GM23338 (cell line): ENCODE data around the gene TRPV5. TPM values are rescaled to one million over a fixed set of nuclear protein-coding genes. Genes with fewer than 3 reads are reported as not detected.

Experiments used
- ATAC-seq: fragments of 200-7000 bp; cut with Tn5 transposase; 3 replicates; pipeline ENCODE4 v1.9.1; 2020
- DNase-seq: peaks from one replicate; pipeline ENCODE4 v3.0.0-alpha.2; 2015; ENCODE audit warnings: low spot score
- H2AFZ ChIP-seq: fragments of 200-600 bp; sonication (generic); 2 replicates; pipeline ENCODE4 v1.8.0; 2016; ENCODE audit warnings: antibody characterized with exemption, mild to moderate bottlenecking, moderate library complexity
- H3F3A ChIP-seq: fragments of 200-600 bp; sonication (generic); replicated peaks from 2 replicates; pipeline ENCODE4 v1.8.0; 2017; ENCODE audit warnings: antibody characterized with exemption, mixed run types, low read depth
- H3K27ac ChIP-seq: fragments of 200-600 bp; sonication (generic); 2 replicates; pipeline ENCODE4 v1.6.1; 2016; ENCODE audit warnings: low read depth
- H3K27me3 ChIP-seq: fragments of 200-600 bp; sonication (generic); 2 replicates; pipeline ENCODE4 v1.8.0; 2016; ENCODE audit warnings: mild to moderate bottlenecking, mixed run types, moderate library complexity; ENCODE audit not compliant: insufficient read depth
- H3K36me3 ChIP-seq: fragments of 200-600 bp; sonication (generic); 2 replicates; pipeline ENCODE4 v1.8.0; 2016; ENCODE audit warnings: mild to moderate bottlenecking; ENCODE audit not compliant: insufficient read depth
- H3K4me1 ChIP-seq: fragments of 200-600 bp; sonication (generic); 2 replicates; pipeline ENCODE4 v1.8.0; 2016; ENCODE audit warnings: mild to moderate bottlenecking, moderate library complexity; ENCODE audit not compliant: insufficient read depth
- H3K4me2 ChIP-seq: fragments of 200-600 bp; sonication (generic); 2 replicates; pipeline ENCODE4 v1.7.1; 2017; ENCODE audit warnings: mixed run types
- H3K4me3 ChIP-seq: fragments of 200-600 bp; sonication (generic); 2 replicates; pipeline ENCODE4 v1.6.1; 2016; ENCODE audit warnings: mixed run types
- H3K79me2 ChIP-seq: fragments of 200-600 bp; sonication (generic); replicated peaks from 2 replicates; pipeline ENCODE4 v1.8.0; 2017; ENCODE audit warnings: mild to moderate bottlenecking; ENCODE audit not compliant: insufficient read depth
- H3K9me2 ChIP-seq: fragments of 200-600 bp; sonication (generic); 2 replicates; pipeline ENCODE4 v1.8.0; 2017; ENCODE audit not compliant: insufficient read depth
- H4K20me1 ChIP-seq: fragments of 200-600 bp; sonication (generic); replicated peaks from 2 replicates; pipeline ENCODE4 v1.8.0; 2017; ENCODE audit warnings: mild to moderate bottlenecking; ENCODE audit not compliant: insufficient read depth
- H3K27ac Mint-ChIP-seq: 2 replicates; pipeline ENCODE4 v1.8.0; 2020; ENCODE audit warnings: inconsistent platforms, mild to moderate bottlenecking, moderate library complexity, mixed read lengths
- H3K27me3 Mint-ChIP-seq: 3 replicates; pipeline ENCODE4 v1.8.0; 2022; ENCODE audit warnings: low read depth, mild to moderate bottlenecking, moderate library complexity, mixed read lengths, inconsistent platforms; ENCODE audit not compliant: insufficient read depth, poor library complexity
- H3K36me3 Mint-ChIP-seq: 3 replicates; pipeline ENCODE4 v1.8.0; 2021; ENCODE audit warnings: low read depth, mild to moderate bottlenecking, inconsistent platforms, moderate library complexity, mixed read lengths
- H3K4me1 Mint-ChIP-seq: 3 replicates; pipeline ENCODE4 v1.8.0; 2020; ENCODE audit warnings: mild to moderate bottlenecking, inconsistent platforms, mixed read lengths
- H3K4me3 Mint-ChIP-seq: 3 replicates; pipeline ENCODE4 v1.8.0; 2021; ENCODE audit warnings: moderate library complexity, mild to moderate bottlenecking, inconsistent platforms, mixed read lengths
- H3K9me3 Mint-ChIP-seq: 3 replicates; pipeline ENCODE4 v1.8.0; 2020; ENCODE audit warnings: moderate library complexity, mild to moderate bottlenecking, inconsistent platforms, mixed read lengths
- ETS1 ChIP-seq: IDR thresholded peaks from 2 replicates; pipeline ENCODE4 v1.6.1; 2016; ENCODE audit warnings: antibody characterized with exemption
- EZH2phosphoT487 ChIP-seq: fragments of 200-600 bp; sonication (generic); IDR thresholded peaks from one replicate; pipeline ENCODE4 v1.8.1; 2018; ENCODE audit warnings: antibody characterized with exemption; ENCODE audit not compliant: unreplicated experiment
- NANOG ChIP-seq: IDR thresholded peaks from 2 replicates; pipeline ENCODE4 v1.6.1; 2016; ENCODE audit warnings: antibody characterized with exemption, borderline replicate concordance
- POLR2AphosphoS5 ChIP-seq: IDR thresholded peaks from 2 replicates; pipeline ENCODE4 v1.6.1; 2016; ENCODE audit warnings: antibody characterized with exemption, low read depth
- STAT1 ChIP-seq: IDR thresholded peaks from one replicate; pipeline ENCODE4 v1.6.1; 2016; ENCODE audit warnings: antibody characterized with exemption; ENCODE audit not compliant: unreplicated experiment
- ZNF114 ChIP-seq: fragments of 250-450 bp; sonication (Bioruptor Pico); IDR thresholded peaks from 2 replicates; pipeline ENCODE4 v1.5.0; 2020; ENCODE audit warnings: mild to moderate bottlenecking, moderate library complexity
- ZNF462 ChIP-seq: fragments of 250-450 bp; sonication (Bioruptor Pico); IDR thresholded peaks from 2 replicates; pipeline ENCODE4 v1.5.0; 2020; ENCODE audit warnings: mild to moderate bottlenecking, moderate library complexity
- polyA plus RNA-seq: library from polyadenylated mRNA; unstranded; fragments of >200 nt; fragmentation: Nextera tagmentation; extraction: Ambion mirVana; gene quantifications from 2 replicates; pipeline ENCODE4 v1.2.1, GENCODE V29; 2016
- total RNA-seq: library from RNA; depleted of rRNA; stranded (reverse); fragments of >200 nt; shearing (Covaris generic); gene quantifications from 2 replicates; pipeline ENCODE4 v1.2.3, GENCODE V29; 2014

Gene TRPV5
- total and polyA plus RNA-seq, 2 experiments from 2014 or later, result not detected

- TF ChIP-seq ZNF462 (no peak), STAT1 (no peak), EZH2phosphoT487 (no peak), POLR2AphosphoS5 (no peak), ZNF114 (CRISPR knock-in tag) (no peak)
Observed at GRCh38 chr7:142930126-142930730, 3.3 kb downstream of the TRPV5 start (continued).

GRCh38 chr7:142927949-142928348 is 5.6 kb downstream of the TRPV5 start:
- Histone ChIP-seq H3K27ac (no peak overlapping the region), H3K9me2 (no peaks in the 10 kb centered on the region), H3K4me3 (no peak overlapping the region), H3K79me2 (no peaks in the 10 kb centered on the region), H3K36me3 (no peaks in the 10 kb centered on the region), H3F3A (no peaks in the 10 kb centered on the region), H3K27me3 (peaks cover 9% of the 10 kb centered on the region; the same call in 1 of the 2 replicates), H2AFZ (no peak overlapping the region), H3K4me2 (no peak overlapping the region), H4K20me1 (no peaks in the 10 kb centered on the region), H3K4me1 (no peaks in the 10 kb centered on the region)
- Mint-ChIP-seq H3K4me1 (peaks cover 5% of the 10 kb centered on the region; the same call in 2 of the 3 replicates), H3K4me3 (no peak overlapping the region), H3K36me3 (no peaks in the 10 kb centered on the region; the same call in 1 of the 3 replicates), H3K27ac (no peak overlapping the region), H3K9me3 (no peaks in the 10 kb centered on the region; the same call in 2 of the 3 replicates), H3K27me3 (peaks cover 10% of the 10 kb centered on the region)
- no peak for TF ChIP-seq ETS1
- no peak for TF ChIP-seq ZNF114 (CRISPR knock-in tag)
- TF ChIP-seq EZH2phosphoT487, result no peak
- no peak for TF ChIP-seq POLR2AphosphoS5
- TF ChIP-seq NANOG, result no peak
- DNase-seq (no peak), ATAC-seq (no peak)
